WTC11 (cell line): Measurements from ENCODE around the gene SP9. TPM values are rescaled to one million over a fixed set of nuclear protein-coding genes. Genes with fewer than 3 reads are reported as not detected.
A peak's percentile ranks its signal among the peaks of the same experiment; 100 is the strongest.

ENCODE experiments used
- ATAC-seq: fragments of 200-7000 bp; cut with Tn5 transposase; 2 replicates; pipeline ENCODE4 v1.10.0; 2021; ENCODE audit warnings: mild to moderate bottlenecking, moderate library complexity
- CTCF ChIA-PET: fragments of 300-600 bp; sonication (Branson Sonifier 250); formaldehyde crosslinking; loops from one replicate; lab custom pipeline; 2021; ENCODE audit warnings: antibody characterized with exemption; lab: Charles Lee
- POLR2A ChIA-PET: fragments of 350-600 bp; sonication (Branson Sonifier 250); formaldehyde crosslinking; loops from one replicate; lab custom pipeline; 2021; ENCODE audit warnings: antibody characterized with exemption; lab: Charles Lee
- DNase-seq: peaks from one replicate; pipeline ENCODE4 v3.0.0; 2021; ENCODE audit warnings: low spot score
- H3K27ac Mint-ChIP-seq: 2 replicates; pipeline ENCODE4 v1.8.0; 2021; ENCODE audit warnings: mixed read lengths
- H3K27me3 Mint-ChIP-seq: 2 replicates; pipeline ENCODE4 v1.8.0; 2021; ENCODE audit warnings: low read depth, mild to moderate bottlenecking, moderate library complexity, mixed read lengths
- H3K36me3 Mint-ChIP-seq: 2 replicates; pipeline ENCODE4 v1.8.0; 2021; ENCODE audit warnings: mixed read lengths
- H3K4me1 Mint-ChIP-seq: 2 replicates; pipeline ENCODE4 v1.8.0; 2022; ENCODE audit warnings: mixed read lengths
- H3K4me3 Mint-ChIP-seq: 2 replicates; pipeline ENCODE4 v1.8.0; 2021; ENCODE audit warnings: mild to moderate bottlenecking, moderate library complexity, mixed read lengths
- H3K9me3 Mint-ChIP-seq: 2 replicates; pipeline ENCODE4 v1.8.0; 2021; ENCODE audit warnings: mixed read lengths
- ARID4B ChIP-seq: sonication (generic); formaldehyde crosslinking; IDR thresholded peaks from 2 replicates; pipeline ENCODE4 v1.8.0; 2023; ENCODE audit warnings: missing genetic modification reagents, mild to moderate bottlenecking, borderline replicate concordance
- ATF3 ChIP-seq: sonication (generic); formaldehyde crosslinking; conservative IDR thresholded peaks from 2 replicates; pipeline ENCODE4 v1.8.1; 2022; ENCODE audit warnings: mild to moderate bottlenecking, missing genetic modification reagents
- ATF6 ChIP-seq: sonication (generic); formaldehyde crosslinking; IDR thresholded peaks from 2 replicates; pipeline ENCODE4 v1.8.1; 2023; ENCODE audit warnings: mild to moderate bottlenecking, missing genetic modification reagents
- CDX4 ChIP-seq: fragments of 250-450 bp; sonication (Bioruptor Pico); IDR thresholded peaks from 2 replicates; pipeline ENCODE4 v1.9.0; 2021; ENCODE audit warnings: moderate library complexity, mild to moderate bottlenecking, inconsistent platforms, borderline replicate concordance
- E2F1 ChIP-seq: sonication (generic); formaldehyde crosslinking; IDR thresholded peaks from 2 replicates; pipeline ENCODE4 v1.8.0; 2022; ENCODE audit warnings: mild to moderate bottlenecking, missing genetic modification reagents
- ELF4 ChIP-seq: sonication (generic); formaldehyde crosslinking; IDR thresholded peaks from 2 replicates; pipeline ENCODE4 v1.8.1; 2022; ENCODE audit warnings: low read depth, mild to moderate bottlenecking, moderate library complexity, missing genetic modification reagents
- ESRRA ChIP-seq: sonication (generic); formaldehyde crosslinking; IDR thresholded peaks from 2 replicates; pipeline ENCODE4 v1.8.1; 2022; ENCODE audit warnings: mild to moderate bottlenecking, missing genetic modification reagents, borderline replicate concordance
- HMGA2 ChIP-seq: fragments of 250-450 bp; sonication (Bioruptor Pico); IDR thresholded peaks from 2 replicates; pipeline ENCODE4 v1.4.0; 2021; ENCODE audit warnings: mild to moderate bottlenecking, moderate library complexity
- JAZF1 ChIP-seq: fragments of 250-450 bp; sonication (Bioruptor Pico); IDR thresholded peaks from 2 replicates; pipeline ENCODE4 v1.9.0; 2021; ENCODE audit warnings: moderate library complexity, mild to moderate bottlenecking, inconsistent platforms
- NFE2L1 ChIP-seq: sonication (generic); formaldehyde crosslinking; IDR thresholded peaks from 2 replicates; pipeline ENCODE4 v1.8.1; 2023; ENCODE audit warnings: missing genetic modification reagents
- PRRX2 ChIP-seq: fragments of 250-450 bp; sonication (Bioruptor Pico); IDR thresholded peaks from 2 replicates; pipeline ENCODE4 v1.8.0; 2021; ENCODE audit warnings: mild to moderate bottlenecking
- STAT6 ChIP-seq: sonication (generic); formaldehyde crosslinking; conservative IDR thresholded peaks from 2 replicates; pipeline ENCODE4 v1.8.1; 2023; ENCODE audit warnings: mild to moderate bottlenecking, low read depth, missing genetic modification reagents, moderate library complexity
- ZBTB43 ChIP-seq: sonication (generic); formaldehyde crosslinking; IDR thresholded peaks from 2 replicates; pipeline ENCODE4 v1.8.1; 2023; ENCODE audit warnings: mild to moderate bottlenecking, missing genetic modification reagents
- ZNF219 ChIP-seq: sonication (generic); formaldehyde crosslinking; IDR thresholded peaks from 2 replicates; pipeline ENCODE4 v1.8.0; 2023; ENCODE audit warnings: missing genetic modification reagents, mild to moderate bottlenecking, borderline replicate concordance
- ZNF317 ChIP-seq: sonication (generic); formaldehyde crosslinking; IDR thresholded peaks from 2 replicates; pipeline ENCODE4 v1.8.1; 2023; ENCODE audit warnings: low read depth, mild to moderate bottlenecking, moderate library complexity, missing genetic modification reagents, borderline replicate concordance
- ZNF416 ChIP-seq: fragments of 250-450 bp; sonication (Bioruptor Pico); IDR thresholded peaks from 2 replicates; pipeline ENCODE4 v1.9.0; 2021; ENCODE audit warnings: mild to moderate bottlenecking, inconsistent platforms
- ZSCAN18 ChIP-seq: fragments of 250-450 bp; sonication (Bioruptor Pico); IDR thresholded peaks from 2 replicates; pipeline ENCODE4 v2.1.2; 2022; ENCODE audit warnings: mild to moderate bottlenecking, moderate library complexity
- total RNA-seq: library from RNA; stranded (reverse); gene quantifications from 3 replicates; pipeline ENCODE4 v1.2.3, GENCODE V29; 2021

SP9 gene
- total RNA-seq, 1 experiment from 2014 or later = not detected

GRCh38 chr2:174336501-174337336 is 2.0 kb downstream of the SP9 start (continued):
- TF ChIP-seq ESRRA (CRISPR knock-in tag) (no peak), JAZF1 (no peak), ZNF416 (CRISPR knock-in tag) (no peak), ATF6 (CRISPR knock-in tag) (no peak), ZSCAN18 (no peak), HMGA2 (CRISPR knock-in tag) (no peak), PRRX2 (CRISPR knock-in tag) (no peak), NFE2L1 (no peak), CDX4 (no peak), ZNF219 (CRISPR knock-in tag) (no peak), ELF4 (CRISPR knock-in tag) (no peak), STAT6 (CRISPR knock-in tag) (no peak)

- Mint-ChIP-seq H3K9me3 (no peaks in the 10 kb centered on the region), H3K27me3 (peaks cover 97% of the 10 kb centered on the region), H3K4me1 (peaks cover 57% of the 10 kb centered on the region)
- ATAC-seq (peak; percentile 2), DNase-seq (peak; percentile 54)
- CTCF ChIA-PET = interaction anchor here (0.9 to 1.8 kb wide), 5 partner anchors 9 to 191 kb away, joined by 3 to 7 read pairs (median 4); no protein-coding TSS in a partner anchor
- POLR2A ChIA-PET = interaction anchor here (1.0 to 2.0 kb wide), 2 partner anchors 9 to 831 kb away, joined by 3 to 4 read pairs; no protein-coding TSS in a partner anchor
- TF ChIP-seq ATF3 (CRISPR knock-in tag) = no peak
- no peak for TF ChIP-seq ZBTB43 (CRISPR knock-in tag)
- no peak for TF ChIP-seq ZSCAN18
- no peak for TF ChIP-seq ARID4B (CRISPR knock-in tag)
- no peak for TF ChIP-seq ZNF317 (CRISPR knock-in tag)
- TF ChIP-seq E2F1 (CRISPR knock-in tag) = no peak
- TF ChIP-seq, all 79 proteins: peak for 0
- peak overlapping the region; percentile 74 for H3K4me3 Mint-ChIP-seq
- H3K27ac Mint-ChIP-seq = no peak overlapping the region
- no peaks in the 10 kb centered on the region for H3K36me3 Mint-ChIP-seq
These were observed 2.8 kb downstream of the SP9 start for GRCh38 chr2:174337337-174338146.
